SK-MEL-5 (cell line): Measurements from ENCODE around the gene SLC36A2. TPM values are rescaled to one million over a fixed set of nuclear protein-coding genes. Genes with fewer than 3 reads are reported as not detected.
"Not testable (repeated sequence)": the region's sequence is repeated elsewhere in the genome, so short reads cannot be mapped to it uniquely, and the experiment has no call there.

Experiments used
- DNase-seq: peaks from one replicate; pipeline ENCODE4 v3.0.0-alpha.2; 2016; ENCODE audit warnings: low read depth, low spot score
- in situ Hi-C: cut with HindIII; loops from 2 replicates; pipeline ENCODE4 v1.10.0; 2016; ENCODE audit warnings: low sequenced_read_pairs, high pct_unique_total_duplicates, low pct_unique_long_range_greater_than_20kb
- polyA plus RNA-seq, 2 experiments: library from polyadenylated mRNA; depleted of rRNA; stranded (reverse); fragments of >200 nt; gene quantifications; 2 replicates each; pipeline ENCODE4 v1.2.3, GENCODE V29; 2015
- total RNA-seq: library from RNA; depleted of rRNA; stranded (reverse); fragments of >200 nt; shearing (Covaris generic); gene quantifications from 2 replicates; pipeline ENCODE4 v1.2.3, GENCODE V29; 2014; rRNA removed

SLC36A2 gene
- not detected in 2 replicates for total RNA-seq
- polyA plus RNA-seq (2015; cell fraction: cytosol; rRNA removed) = not detected in 2 replicates
- polyA plus RNA-seq (2015; cell fraction: nucleus; rRNA removed) = not detected in 2 replicates

DNA sequence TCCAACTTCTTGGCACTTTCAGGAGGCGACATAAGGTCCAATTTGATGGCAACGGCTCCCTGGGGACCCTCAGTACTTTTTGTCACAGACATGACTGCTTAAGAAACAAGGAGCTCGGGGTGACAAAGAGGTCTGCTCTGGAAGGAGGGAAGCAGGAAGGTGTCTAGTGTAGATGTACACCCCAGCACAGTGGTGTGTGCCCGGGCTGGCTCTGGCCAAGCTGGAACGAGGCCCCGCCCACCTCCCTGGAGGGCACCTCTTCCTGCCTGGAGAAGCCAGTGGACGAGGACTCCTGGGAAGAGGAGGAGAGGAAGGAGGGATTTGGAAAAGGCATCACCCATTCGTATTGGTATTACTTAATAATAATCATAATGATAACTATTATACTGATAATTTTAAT lies at the start of gene SLC36A2:
SLC36A2 (minus strand) TSS at position 191 of the 400 bp plus-strand sequence; CDS start at position 92, 99 bp downstream.
- no peak for DNase-seq

GRCh38 chr5:151388960-151389359 lies 41.6 kb upstream of the SLC36A2 start:
- no peak for DNase-seq
- in situ Hi-C loops = no loop called here

More for the DNA sequence above, at the start of gene SLC36A2:
- in situ Hi-C loops = no loop called here

DNA sequence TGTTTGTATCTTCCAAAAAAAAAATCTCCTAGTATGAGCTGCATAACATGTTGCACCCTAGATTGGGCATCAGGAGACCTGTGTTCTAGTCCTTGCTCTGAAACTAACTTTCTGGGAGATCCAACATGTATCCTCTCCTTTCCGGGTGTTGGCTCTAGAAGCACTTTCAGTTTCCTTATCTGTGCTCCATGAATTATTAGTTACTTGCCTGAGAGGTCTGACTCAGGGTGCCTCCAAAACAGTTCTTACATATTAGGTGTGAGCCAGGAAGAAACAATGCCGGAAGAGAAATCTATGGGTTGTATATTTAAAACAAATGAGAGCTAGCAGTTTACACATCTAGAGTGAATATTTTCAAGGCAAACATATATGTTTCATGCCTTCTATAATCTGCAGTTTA lies 36.7 kb upstream of the SLC36A2 start:
- no peak for DNase-seq
- in situ Hi-C loops = no loop called here

DNA sequence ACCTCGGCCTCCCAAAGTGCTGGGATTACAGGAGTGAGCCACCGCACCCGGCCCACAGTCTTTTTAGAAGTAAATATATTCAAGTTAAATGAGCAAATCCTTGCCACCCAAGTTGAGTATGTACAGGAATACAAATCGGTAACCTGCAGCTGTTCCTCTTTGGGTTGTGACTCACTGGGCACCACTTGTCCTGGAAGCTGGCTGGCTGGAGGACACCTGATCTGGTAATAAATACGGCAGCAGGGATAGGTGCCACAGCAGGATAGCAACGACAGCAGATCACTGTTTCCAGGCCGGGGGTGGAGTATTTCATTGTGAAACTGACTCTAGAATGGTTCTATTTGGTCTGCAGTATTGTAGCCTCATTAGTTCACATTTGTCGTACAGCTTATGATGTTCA lies 35.7 kb upstream of the SLC36A2 start:
- DNase-seq = no peak
- in situ Hi-C loops = no loop called here

- no peak for DNase-seq
- in situ Hi-C loops = no loop called here
Measured at GRCh38 chr5:151382576-151382975, 35.2 kb upstream of the SLC36A2 start.

DNA sequence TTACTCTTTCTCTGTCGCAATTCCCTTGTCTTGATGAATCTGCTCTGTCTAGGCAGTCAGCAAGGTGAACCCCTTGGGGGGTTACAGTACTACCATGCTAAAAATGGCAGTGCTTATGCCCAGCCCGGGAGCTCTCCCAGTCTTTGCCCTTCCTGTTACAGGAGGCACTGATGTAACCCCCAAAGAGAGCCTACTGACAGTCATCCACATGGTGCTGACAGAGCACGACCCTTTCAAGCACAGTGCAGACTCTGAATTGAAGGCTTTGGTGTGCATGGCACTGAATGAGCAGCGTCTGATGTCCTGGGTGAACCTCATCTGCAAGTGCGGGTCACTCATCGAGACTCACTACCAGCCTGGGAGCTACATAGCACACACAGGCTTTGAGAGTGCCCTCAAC lies 34.5 kb upstream of the SLC36A2 start:
- no peak for DNase-seq
- in situ Hi-C loops = no loop called here

DNA sequence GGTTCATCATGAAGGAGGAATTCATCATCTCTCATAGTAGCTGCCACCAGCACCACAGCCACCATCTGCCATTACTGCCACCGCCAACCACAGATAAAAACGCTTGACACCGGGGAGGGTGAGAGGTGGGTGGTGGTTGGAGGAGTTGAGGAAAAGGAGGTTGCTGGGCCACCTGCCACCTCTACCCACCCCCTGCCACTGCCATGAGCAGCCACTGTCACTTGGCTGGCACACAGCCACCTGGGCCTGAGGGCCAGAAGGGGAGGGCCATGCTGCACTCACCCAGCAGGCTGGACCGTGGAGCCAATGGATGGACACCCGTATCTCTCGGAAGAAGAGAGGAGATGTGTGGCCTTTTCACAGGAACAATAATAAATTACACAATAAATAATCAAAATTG lies 31.3 kb upstream of the SLC36A2 start:
- in situ Hi-C loops = no loop called here
- DNase-seq = no peak

- in situ Hi-C loops = no loop called here
- DNase-seq = no peak
Measured at GRCh38 chr5:151374539-151374938, 27.2 kb upstream of the SLC36A2 start.

DNA sequence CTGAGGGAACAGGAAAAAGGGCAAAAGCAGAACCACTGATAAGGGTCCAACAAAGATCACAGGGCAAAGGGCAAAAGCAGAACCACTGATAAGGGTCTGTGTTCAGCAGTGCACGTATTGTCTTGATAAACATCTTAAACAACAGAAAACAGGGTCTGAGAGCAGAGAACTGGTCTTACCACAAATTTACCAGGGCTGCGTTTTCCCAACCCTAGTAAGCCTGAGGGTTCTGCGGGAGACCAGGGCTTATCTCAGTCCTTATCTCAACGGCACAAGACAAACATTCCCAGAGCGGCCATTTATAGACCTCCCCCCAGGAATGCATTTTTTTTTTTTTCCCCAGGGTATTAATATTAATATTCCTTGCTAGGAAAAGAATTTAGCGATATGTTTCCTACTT lies 19.7 kb upstream of the SLC36A2 start:
- DNase-seq, in situ Hi-C loops: not testable (repeated sequence)

GRCh38 chr5:151363673-151364072 lies 16.3 kb upstream of the SLC36A2 start:
- no peak for DNase-seq
- in situ Hi-C loops = no loop called here

DNA sequence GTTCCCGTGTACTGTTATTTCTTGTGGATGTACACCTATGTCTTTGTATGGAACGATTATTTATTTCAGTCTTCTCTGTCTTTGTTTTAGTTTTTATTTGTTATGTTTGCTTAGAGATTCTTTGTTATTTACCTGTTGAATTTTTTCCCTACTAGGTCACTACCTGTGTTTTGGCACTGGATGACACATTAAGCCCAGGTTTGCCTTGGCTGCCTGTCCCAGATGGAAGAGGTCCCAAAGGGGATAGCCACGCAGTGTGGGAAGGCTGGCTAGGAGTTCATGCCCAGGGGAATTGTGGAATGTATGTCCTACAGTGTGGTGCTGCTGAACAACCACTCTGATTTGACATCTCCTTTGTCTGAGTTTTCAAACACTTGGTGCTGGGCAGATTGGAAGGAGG lies 15.6 kb upstream of the SLC36A2 start:
- in situ Hi-C loops = no loop called here
- DNase-seq = no peak

- no peak for DNase-seq
- in situ Hi-C loops = no loop called here
Measured at GRCh38 chr5:151359391-151359790, 12.0 kb upstream of the SLC36A2 start.

DNA sequence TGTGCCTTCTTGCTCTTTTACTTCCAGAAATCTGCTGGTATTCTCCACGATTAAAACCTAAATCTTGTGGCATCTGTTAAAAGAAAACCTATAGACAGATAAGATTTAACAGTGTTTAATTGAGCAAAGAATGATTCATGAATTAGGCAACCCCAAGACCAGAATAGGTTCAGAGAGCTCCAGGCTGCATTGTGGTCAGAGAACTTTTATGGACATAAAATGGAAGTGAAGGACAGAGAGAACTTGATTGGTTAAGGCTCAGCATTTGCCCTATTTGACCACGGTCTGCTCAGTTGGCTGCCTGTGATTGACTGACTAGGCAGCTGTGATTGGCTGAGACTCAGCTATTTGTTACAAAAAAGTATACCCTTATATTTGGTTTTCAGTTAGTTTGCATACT lies 10.4 kb upstream of the SLC36A2 start:
- in situ Hi-C loops = no loop called here
- DNase-seq = no peak

GRCh38 chr5:151357097-151357496 lies 9.7 kb upstream of the SLC36A2 start:
- no peak for DNase-seq
- in situ Hi-C loops = no loop called here

GRCh38 chr5:151351671-151352070 lies 4.3 kb upstream of the SLC36A2 start:
- no peak for DNase-seq
- in situ Hi-C loops = no loop called here

- no peak for DNase-seq
- in situ Hi-C loops = no loop called here
Measured at GRCh38 chr5:151348789-151349188, 1.4 kb upstream of the SLC36A2 start.

- DNase-seq = no peak
- in situ Hi-C loops = no loop called here
Measured at GRCh38 chr5:151345808-151346478, 1.4 kb downstream of the SLC36A2 start.

DNA sequence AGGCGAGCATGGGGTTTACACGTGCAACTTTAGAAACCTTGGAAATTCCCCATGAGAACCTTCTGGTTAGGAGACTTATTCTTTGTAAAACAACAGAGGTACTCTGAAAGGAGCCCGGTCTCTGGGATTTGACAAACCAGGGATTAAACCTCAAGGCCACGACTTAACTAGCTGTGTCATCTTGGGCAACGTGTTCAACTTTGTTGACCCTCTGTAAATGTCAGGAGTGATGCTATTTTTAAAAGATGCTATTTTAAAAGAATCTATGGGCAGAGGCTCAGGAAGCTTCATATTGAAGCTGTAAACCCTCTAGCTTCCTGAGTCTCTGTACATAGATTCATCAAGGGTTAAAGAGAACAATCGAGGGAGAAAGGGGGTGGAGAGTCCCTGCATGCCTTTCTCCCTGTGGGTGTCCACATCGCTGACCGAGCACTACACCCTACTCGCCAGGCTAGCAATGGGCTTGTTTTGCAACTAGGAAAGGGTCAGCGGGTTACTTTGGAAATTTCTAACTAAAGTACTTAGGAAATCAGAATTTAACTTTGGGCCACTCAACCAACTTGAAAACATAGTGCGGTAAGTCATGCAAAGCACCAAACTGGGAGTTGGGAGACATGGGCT lies 2.1 kb downstream of the SLC36A2 start:
- in situ Hi-C loops = no loop called here
- DNase-seq = no peak

DNA sequence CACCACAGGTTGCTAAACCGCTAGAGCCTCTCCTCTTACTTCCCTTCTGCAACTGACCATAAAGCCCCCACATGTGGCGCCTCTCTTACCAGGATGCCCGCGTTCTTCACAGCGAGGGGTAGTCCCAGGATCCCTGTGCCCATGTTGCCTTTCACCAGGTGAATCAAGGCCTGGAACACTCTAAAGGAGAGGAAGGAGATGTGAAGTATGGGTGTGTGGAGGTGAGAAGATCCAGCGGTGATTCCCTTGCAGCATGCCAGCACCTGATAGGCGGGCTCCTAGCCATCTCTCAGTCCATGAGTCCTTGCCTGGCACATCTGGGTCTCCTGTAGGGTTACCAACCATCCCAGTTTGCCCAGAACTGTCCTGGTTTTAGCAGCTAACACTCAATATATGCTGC lies 3.3 kb downstream of the SLC36A2 start:
- in situ Hi-C loops = no loop called here
- no peak for DNase-seq
